Hepatocyte (in vitro differentiated cells): ENCODE measurements around the gene CBX5. TPM values are rescaled to one million over a fixed set of nuclear protein-coding genes. Genes with fewer than 3 reads are reported as not detected.
"Not testable (repeated sequence)": the region's sequence is repeated elsewhere in the genome, so short reads cannot be mapped to it uniquely, and the experiment has no call there.

Experiments
- DNase-seq: peaks from one replicate; pipeline ENCODE4 v3.0.0-alpha.2; 2016; ENCODE audit warnings: low spot score
- H2AFZ ChIP-seq: fragments of 200-600 bp; sonication (generic); 2 replicates; pipeline ENCODE4 v1.6.0; 2016; ENCODE audit warnings: antibody characterized with exemption, mild to moderate bottlenecking
- H3K27ac ChIP-seq: fragments of 200-600 bp; sonication (generic); 2 replicates; pipeline ENCODE4 v1.5.1; 2016; ENCODE audit warnings: mild to moderate bottlenecking
- H3K27me3 ChIP-seq: fragments of 200-600 bp; sonication (generic); 2 replicates; pipeline ENCODE4 v1.6.1; 2016
- H3K36me3 ChIP-seq: fragments of 200-600 bp; sonication (generic); replicated peaks from 2 replicates; pipeline ENCODE4 v1.5.1; 2016; ENCODE audit warnings: low read depth; ENCODE audit not compliant: insufficient read depth
- H3K4me1 ChIP-seq: fragments of 200-600 bp; sonication (generic); 2 replicates; pipeline ENCODE4 v1.5.1; 2016; ENCODE audit warnings: mild to moderate bottlenecking, moderate library complexity; ENCODE audit not compliant: insufficient read depth
- H3K4me2 ChIP-seq: fragments of 200-600 bp; sonication (generic); 2 replicates; pipeline ENCODE4 v1.6.0; 2016
- H3K4me3 ChIP-seq: fragments of 200-600 bp; sonication (generic); 2 replicates; pipeline ENCODE4 v1.5.1; 2016; ENCODE audit warnings: mild to moderate bottlenecking
- H3K79me2 ChIP-seq: fragments of 200-600 bp; sonication (generic); 2 replicates; pipeline ENCODE4 v1.6.0; 2017; ENCODE audit warnings: mild to moderate bottlenecking
- H3K9me2 ChIP-seq: fragments of 200-600 bp; sonication (generic); replicated peaks from 2 replicates; pipeline ENCODE4 v1.6.0; 2017; ENCODE audit warnings: mild to moderate bottlenecking; ENCODE audit not compliant: insufficient read depth
- H3K9me3 ChIP-seq: fragments of 200-600 bp; sonication (generic); 2 replicates; pipeline ENCODE4 v1.5.1; 2016; ENCODE audit warnings: low read depth, mild to moderate bottlenecking
- H4K20me1 ChIP-seq: fragments of 200-600 bp; sonication (generic); 2 replicates; pipeline ENCODE4 v1.6.0; 2016; ENCODE audit warnings: mild to moderate bottlenecking; ENCODE audit not compliant: insufficient read depth, poor library complexity, severe bottlenecking
- CTCF ChIP-seq: fragments of 200-600 bp; sonication (generic); IDR thresholded peaks from 2 replicates; pipeline ENCODE4 v1.5.1; 2016; ENCODE audit warnings: antibody characterized with exemption, mild to moderate bottlenecking; ENCODE audit not compliant: poor library complexity
- EZH2 ChIP-seq: fragments of 200-600 bp; sonication (generic); IDR thresholded peaks from 2 replicates; pipeline ENCODE4 v1.6.1; 2016; ENCODE audit warnings: antibody characterized with exemption, mild to moderate bottlenecking, borderline replicate concordance
- EZH2phosphoT487 ChIP-seq: fragments of 200-600 bp; sonication (generic); IDR thresholded peaks from one replicate; pipeline ENCODE4 v1.6.1; 2018; ENCODE audit warnings: antibody characterized with exemption, mild to moderate bottlenecking, low read depth, moderate library complexity; ENCODE audit not compliant: unreplicated experiment, severe bottlenecking
- WGBS: methylation state at CpG from one replicate; pipeline ENCODE4 v1.1.6; 2016; ENCODE audit warnings: low lambda C conversion rate; ENCODE audit errors: missing lambda C conversion rate; 5-methylcytosine and 5-hydroxymethylcytosine counted together
- polyA plus RNA-seq: library from polyadenylated mRNA; unstranded; fragments of >200 nt; fragmentation: Nextera tagmentation; extraction: Ambion mirVana; gene quantifications from 2 replicates; pipeline ENCODE4 v1.2.1, GENCODE V29; 2016
- total RNA-seq: library from RNA; depleted of rRNA; stranded (reverse); fragments of >200 nt; gene quantifications from 2 replicates; pipeline ENCODE4 v1.2.3, GENCODE V29; 2014

CBX5 gene
- total and polyA plus RNA-seq, 2 experiments from 2014 or later = 21.9 to 60.1 TPM

DNA sequence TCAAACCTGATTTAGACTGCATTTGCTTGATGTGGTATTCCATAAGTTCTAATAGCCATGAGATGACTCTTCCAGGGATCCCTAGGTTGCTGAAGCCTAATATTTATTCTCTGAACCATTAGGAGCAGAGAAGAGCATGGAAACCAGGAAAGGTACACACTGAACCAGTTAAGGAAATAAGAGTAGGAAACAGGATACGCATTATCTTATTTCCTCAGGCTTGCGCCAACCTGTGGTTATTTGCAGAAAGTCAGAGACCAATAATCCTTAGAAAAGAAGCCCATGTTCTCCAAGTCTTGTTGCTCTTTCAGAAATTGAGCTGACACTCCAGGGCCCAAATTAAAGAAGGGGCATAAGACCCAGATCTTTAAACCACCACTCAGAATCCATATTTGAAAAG, 49.4 kb downstream of the CBX5 start:
- no peak for TF ChIP-seq EZH2
- no peak for TF ChIP-seq EZH2phosphoT487
- TF ChIP-seq CTCF = no peak
- Histone ChIP-seq H2AFZ (no peak overlapping the region), H3K36me3 (no peaks in the 10 kb centered on the region), H3K4me3 (no peak overlapping the region), H3K4me1 (no peaks in the 10 kb centered on the region), H4K20me1 (no peaks in the 10 kb centered on the region), H3K9me2 (no peaks in the 10 kb centered on the region), H3K27ac (no peak overlapping the region), H3K79me2 (no peaks in the 10 kb centered on the region), H3K4me2 (no peak overlapping the region), H3K9me3 (no peaks in the 10 kb centered on the region), H3K27me3 (no peaks in the 10 kb centered on the region)
- 98% methylated on average over 2 of the region's 2 CpGs for WGBS
- DNase-seq = no peak

GRCh38 chr12:54229624-54230212, 50.2 kb downstream of the CBX5 start:
- WGBS = 78% methylated on average over 4 of the region's 4 CpGs
- Histone ChIP-seq H3K4me2 (no peak overlapping the region), H3K27me3 (no peaks in the 10 kb centered on the region), H3K79me2 (no peaks in the 10 kb centered on the region), H3K9me3 (no peaks in the 10 kb centered on the region), H3K27ac (peak overlapping the region; percentile 45), H3K9me2 (no peaks in the 10 kb centered on the region), H3K4me1 (no peaks in the 10 kb centered on the region), H4K20me1 (no peaks in the 10 kb centered on the region), H3K4me3 (no peak overlapping the region), H2AFZ (no peak overlapping the region), H3K36me3 (no peaks in the 10 kb centered on the region)
- peak; percentile 39 for DNase-seq
- TF ChIP-seq EZH2 = no peak

GRCh38 chr12:54228471-54228870, 51.5 kb downstream of the CBX5 start:
- H3K4me1 ChIP-seq = no peaks in the 10 kb centered on the region

GRCh38 chr12:54227927-54228326, 52.0 kb downstream of the CBX5 start:
- not testable (repeated sequence) for H3K4me1 ChIP-seq, H3K9me2 ChIP-seq, H2AFZ ChIP-seq, DNase-seq, H3K36me3 ChIP-seq, H3K79me2 ChIP-seq, H3K27ac ChIP-seq, H3K4me3 ChIP-seq, H4K20me1 ChIP-seq, H3K4me2 ChIP-seq, H3K9me3 ChIP-seq, H3K27me3 ChIP-seq
- WGBS = 84% methylated on average over 6 of the region's 6 CpGs

More at GRCh38 chr12:54228471-54228870, 51.5 kb downstream of the CBX5 start:
- WGBS = 94% methylated on average over 1 of the region's 1 CpG
- H3K9me2 ChIP-seq = no peaks in the 10 kb centered on the region
- no peak overlapping the region for H2AFZ ChIP-seq
- H3K27me3 ChIP-seq = no peaks in the 10 kb centered on the region
- no peaks in the 10 kb centered on the region for H3K9me3 ChIP-seq
- H3K4me2 ChIP-seq = no peak overlapping the region
- H3K27ac ChIP-seq = no peak overlapping the region
- H4K20me1 ChIP-seq = no peaks in the 10 kb centered on the region
- DNase-seq = no peak
- no peaks in the 10 kb centered on the region for H3K79me2 ChIP-seq
- TF ChIP-seq EZH2 (no peak), CTCF (no peak), EZH2phosphoT487 (no peak)
- H3K36me3 ChIP-seq = no peaks in the 10 kb centered on the region
- no peak overlapping the region for H3K4me3 ChIP-seq
